Spleen (tissue), 11 donors: ENCODE measurements around the gene EPHA8. TPM values are rescaled to one million over a fixed set of nuclear protein-coding genes. Genes with fewer than 3 reads are reported as not detected.

ENCODE experiments used
- DNase-seq: peaks from one replicate; pipeline ENCODE4 v3.0.0-alpha.2; 2020
- H3K27ac ChIP-seq, 8 donors: fragments of 200-600 bp; sonication (generic) in 7 of 8; 1 replicate in 4 of 8; 2 replicates in 4 of 8; pipeline versions ENCODE4 v1.5.0 to v1.8.0; 2016 to 2021; ENCODE audit warnings: inconsistent platforms in 4 of 8, mild to moderate bottlenecking in 4 of 8, moderate library complexity in 1 of 8
- H3K27me3 ChIP-seq, 7 donors: fragments of 200-600 bp; sonication (generic) in 6 of 7; replicated peaks in 1 of 7; 1 replicate in 4 of 7; 2 replicates in 3 of 7; pipeline versions ENCODE4 v1.5.0 to v1.8.0; 2016 to 2021; ENCODE audit warnings: inconsistent platforms in 3 of 7, mild to moderate bottlenecking in 1 of 7
- H3K36me3 ChIP-seq, 6 donors: fragments of 200-600 bp; sonication (generic) in 5 of 6; 1 replicate in 4 of 6; 2 replicates in 2 of 6; pipeline versions ENCODE4 v1.5.0 to v1.8.0; 2016 to 2021; ENCODE audit warnings: inconsistent platforms in 2 of 6
- H3K4me1 ChIP-seq, 6 donors: fragments of 200-600 bp; sonication (generic) in 5 of 6; 1 replicate in 3 of 6; 2 replicates in 3 of 6; pipeline versions ENCODE4 v1.5.0 to v1.8.0; 2016 to 2021; ENCODE audit warnings: inconsistent platforms in 3 of 6
- H3K4me3 ChIP-seq, 8 donors: fragments of 200-600 bp; sonication (generic) in 7 of 8; 1 replicate in 4 of 8; 2 replicates in 4 of 8; pipeline versions ENCODE4 v1.5.0 to v1.8.0; 2016 to 2021; ENCODE audit warnings: inconsistent platforms in 4 of 8, mild to moderate bottlenecking in 4 of 8, moderate library complexity in 2 of 8
- H3K9me3 ChIP-seq, 8 donors: fragments of 200-600 bp; sonication (generic) in 7 of 8; 1 replicate in 4 of 8; 2 replicates in 4 of 8; pipeline versions ENCODE4 v1.5.0 to v1.8.0; 2016 to 2021; ENCODE audit warnings: inconsistent platforms in 4 of 8
- POLR2A ChIP-seq, 3 donors: fragments of 450-650 bp; IDR thresholded peaks; one replicate each; pipeline ENCODE4 v1.5.1; 2017; ENCODE audit warnings: antibody characterized with exemption in 3 of 3, mild to moderate bottlenecking in 1 of 3
- POLR2AphosphoS5 ChIP-seq, 3 donors: sonication (generic); formaldehyde crosslinking; IDR thresholded peaks; one replicate each; pipeline ENCODE4 v1.5.1; 2017; ENCODE audit warnings: antibody characterized with exemption in 3 of 3
- WGBS, 5 donors: extraction: QIAGEN DNeasy Blood & Tissue Kit in 3 of 5; methylation state at CpG; one replicate each; pipeline versions ENCODE4 v1.1.5 to v1.1.7; 2013 to 2018; 5-methylcytosine and 5-hydroxymethylcytosine counted together
- intact Hi-C: fragments of 100-400 bp; cut with DNase I; formaldehyde crosslinking; loops from one replicate; pipeline ENCODE4 v1.15.0; 2023; ENCODE audit warnings: low total_unique reads
- polyA plus RNA-seq, 3 donors: library from polyadenylated mRNA; stranded (reverse); fragments of 200-250 nt; gene quantifications; one replicate each; pipeline ENCODE4 v1.2.1, GENCODE V29; 2013
- total RNA-seq, 7 donors: library from RNA; depleted of rRNA in 3 of 7; stranded (reverse); fragments of >200 nt in 3 of 7; fragmentation: NEBNext Ultra II Directional in 4 of 7; extraction: Animal tissue kit (Norgen Biotek cat#: 25700) in 4 of 7; gene quantifications; one replicate each; pipeline versions ENCODE4 v1.1.0 to v1.2.1, GENCODE V29; 2016 to 2021
- TF ChIP-seq, protein P1 (sequence below), 11 experiments: fragments of 200-600 bp in 7 of 11; fragments of 450-650 bp in 4 of 11; sonication (generic) in 4 of 11; IDR thresholded peaks in 8 of 11; conservative IDR thresholded peaks in 3 of 11; 1 replicate in 7 of 11; 2 replicates in 4 of 11; pipeline versions ENCODE4 v1.4.0 to v1.8.0; 2016 to 2021; ENCODE audit warnings: antibody characterized with exemption in 11 of 11, inconsistent platforms in 4 of 11, mild to moderate bottlenecking in 1 of 11
- donor health status: healthy with polysubstance abuse.
- donor health status: DM: no; HTN: no; CAD: no; lungs with moderate emphysema.
- donor health status: DM: no; HTN: no; CAD: no.
- donor health status: Bipolar disorder and iron deficiency.
- donor health status: healthy.
- donor health status: DM: no; HTN: no; CAD: no.
- donor health status: DM: yes; HTN: yes; CAD: no.

The EPHA8 gene
- total and polyA plus RNA-seq, 10 donors = 0.30 to 9.2 (median 4.9) TPM

DNA sequence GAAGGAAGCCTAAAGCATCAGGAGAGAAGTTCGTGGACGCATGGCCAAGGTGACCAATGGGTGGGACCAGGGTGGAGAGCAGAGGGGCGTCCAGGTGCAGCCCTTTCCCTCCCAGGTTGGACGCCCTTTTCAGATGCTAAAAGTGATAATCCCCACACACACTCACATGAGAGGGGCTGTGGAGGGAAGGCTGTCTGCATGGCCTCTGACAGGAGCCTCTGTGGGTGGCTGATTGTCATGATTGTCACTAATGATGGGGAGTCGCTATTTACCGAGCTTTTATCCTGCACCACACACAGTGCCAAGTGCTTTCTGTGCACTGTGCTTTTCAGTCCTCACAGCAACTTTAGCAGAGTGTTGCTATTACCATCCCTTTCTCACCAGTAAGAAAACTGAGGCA is 46.0 kb downstream of the EPHA8 start:
- DNase-seq = no peak
- no peaks in the 10 kb centered on the region for H3K4me1 ChIP-seq
- TF ChIP-seq POLR2AphosphoS5 (IDR thresholded peaks at IDR 0.05) (no peak), POLR2A (IDR thresholded peaks at IDR 0.05) (no peak)
- TF ChIP-seq, protein P1, sequence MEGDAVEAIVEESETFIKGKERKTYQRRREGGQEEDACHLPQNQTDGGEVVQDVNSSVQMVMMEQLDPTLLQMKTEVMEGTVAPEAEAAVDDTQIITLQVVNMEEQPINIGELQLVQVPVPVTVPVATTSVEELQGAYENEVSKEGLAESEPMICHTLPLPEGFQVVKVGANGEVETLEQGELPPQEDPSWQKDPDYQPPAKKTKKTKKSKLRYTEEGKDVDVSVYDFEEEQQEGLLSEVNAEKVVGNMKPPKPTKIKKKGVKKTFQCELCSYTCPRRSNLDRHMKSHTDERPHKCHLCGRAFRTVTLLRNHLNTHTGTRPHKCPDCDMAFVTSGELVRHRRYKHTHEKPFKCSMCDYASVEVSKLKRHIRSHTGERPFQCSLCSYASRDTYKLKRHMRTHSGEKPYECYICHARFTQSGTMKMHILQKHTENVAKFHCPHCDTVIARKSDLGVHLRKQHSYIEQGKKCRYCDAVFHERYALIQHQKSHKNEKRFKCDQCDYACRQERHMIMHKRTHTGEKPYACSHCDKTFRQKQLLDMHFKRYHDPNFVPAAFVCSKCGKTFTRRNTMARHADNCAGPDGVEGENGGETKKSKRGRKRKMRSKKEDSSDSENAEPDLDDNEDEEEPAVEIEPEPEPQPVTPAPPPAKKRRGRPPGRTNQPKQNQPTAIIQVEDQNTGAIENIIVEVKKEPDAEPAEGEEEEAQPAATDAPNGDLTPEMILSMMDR (IDR thresholded peaks at IDR 0.05 in 8 of 11, conservative IDR thresholded peaks at IDR 0.05 in 3 of 11) = no peak
- 17 to 32% (median 25%) methylated on average over 6 of the region's 6 CpGs for WGBS, 5 donors
- no peak overlapping the region for H3K27ac ChIP-seq
- peaks cover 0 to 97% (median 6%) of the 10 kb centered on the region in 7 donors for H3K27me3 ChIP-seq
- intact Hi-C loops = no loop called here
- H3K36me3 ChIP-seq = no peaks in the 10 kb centered on the region
- no peaks in the 10 kb centered on the region for H3K9me3 ChIP-seq
- H3K4me3 ChIP-seq = no peak overlapping the region

GRCh38 chr1:22611530-22611947 is 48.2 kb downstream of the EPHA8 start:
- intact Hi-C loops = no loop called here
- no peak overlapping the region for H3K4me3 ChIP-seq
- no peaks in the 10 kb centered on the region for H3K9me3 ChIP-seq
- TF ChIP-seq POLR2A (IDR thresholded peaks at IDR 0.05) = no peak
- TF ChIP-seq POLR2AphosphoS5 (IDR thresholded peaks at IDR 0.05) = no peak
- TF ChIP-seq, protein P1 (IDR thresholded peaks at IDR 0.05 in 8 of 11, conservative IDR thresholded peaks at IDR 0.05 in 3 of 11) = no peak
- WGBS, 5 donors = 15 to 26% (median 24%) methylated on average over 5 to 7 of the region's 7 CpGs
- H3K4me1 ChIP-seq = no peaks in the 10 kb centered on the region
- peaks cover 0 to 100% (median 8%) of the 10 kb centered on the region in 7 donors for H3K27me3 ChIP-seq
- no peak overlapping the region for H3K27ac ChIP-seq
- no peaks in the 10 kb centered on the region for H3K36me3 ChIP-seq
- no peak for DNase-seq

DNA sequence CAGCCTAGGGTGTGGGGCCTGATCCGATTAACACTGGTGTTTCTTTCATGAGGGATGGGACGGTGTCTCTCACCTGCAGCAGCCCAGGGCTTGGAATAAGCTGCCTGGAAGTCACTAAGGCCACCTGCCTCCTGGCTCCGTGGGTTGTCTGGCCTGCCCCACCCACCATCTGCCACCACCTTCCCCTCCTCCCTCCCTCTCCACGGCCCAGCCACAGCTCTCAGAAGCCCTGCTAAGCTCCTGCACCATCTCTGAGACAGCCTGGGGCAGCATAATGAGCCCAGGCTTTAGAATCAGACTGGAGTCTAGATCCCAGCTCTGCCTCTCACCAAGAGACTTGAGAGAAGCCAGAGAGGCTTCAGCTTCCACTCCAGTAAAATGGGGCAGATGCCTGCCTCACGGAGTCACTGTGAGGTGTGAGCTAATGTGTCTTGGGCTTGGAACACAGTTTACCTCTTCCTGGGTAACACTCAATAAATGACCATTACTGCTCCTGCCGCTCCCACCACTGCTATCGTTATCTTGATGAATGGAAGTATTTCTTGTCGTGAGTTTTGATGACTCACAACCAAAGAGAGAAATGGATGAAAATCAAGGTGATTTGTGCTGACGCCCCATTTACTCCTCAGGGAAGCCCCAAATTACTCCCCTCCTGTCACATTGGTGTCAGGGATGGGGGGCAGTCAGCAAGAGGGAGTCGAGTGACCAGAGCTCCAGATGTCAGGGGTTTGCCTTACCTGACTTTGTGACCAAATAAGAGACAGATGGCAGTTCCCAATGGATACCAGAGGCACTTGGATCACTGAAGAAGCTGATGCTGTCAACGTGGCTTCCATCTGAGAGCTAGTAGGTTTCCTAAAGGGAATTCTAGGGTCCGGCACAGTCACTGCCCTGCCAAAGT is 49.6 kb downstream of the EPHA8 start:
- DNase-seq = no peak
- Histone ChIP-seq H3K36me3 (no peaks in the 10 kb centered on the region), H3K4me3 (no peak overlapping the region), H3K4me1 (no peaks in the 10 kb centered on the region), H3K27me3 (peaks cover 0 to 100% (median 11%) of the 10 kb centered on the region in 7 donors), H3K27ac (no peak overlapping the region), H3K9me3 (no peaks in the 10 kb centered on the region)
- 47 to 57% (median 50%) methylated on average over 12 of the region's 12 CpGs for WGBS, 5 donors
- intact Hi-C loops = no loop called here
- TF ChIP-seq POLR2A (IDR thresholded peaks at IDR 0.05) (no peak), POLR2AphosphoS5 (IDR thresholded peaks at IDR 0.05) (no peak)
- TF ChIP-seq, protein P1 (IDR thresholded peaks at IDR 0.05 in 8 of 11, conservative IDR thresholded peaks at IDR 0.05 in 3 of 11) = no peak

- WGBS, 5 donors = 49 to 76% (median 69%) methylated on average over 4 to 5 of the region's 5 CpGs
- intact Hi-C loops = no loop called here
Observed at GRCh38 chr1:22613572-22613918, 50.3 kb downstream of the EPHA8 start.

More at GRCh38 chr1:22613572-22613918, 50.3 kb downstream of the EPHA8 start:
- no peaks in the 10 kb centered on the region for H3K4me1 ChIP-seq
- no peaks in the 10 kb centered on the region for H3K9me3 ChIP-seq
- TF ChIP-seq POLR2AphosphoS5 (IDR thresholded peaks at IDR 0.05) (no peak), POLR2A (IDR thresholded peaks at IDR 0.05) (no peak)
- TF ChIP-seq, protein P1 (IDR thresholded peaks at IDR 0.05 in 8 of 11, conservative IDR thresholded peaks at IDR 0.05 in 3 of 11) = no peak
- no peak for DNase-seq
- H3K27ac ChIP-seq = no peak overlapping the region
- H3K27me3 ChIP-seq = peaks cover 0 to 100% (median 16%) of the 10 kb centered on the region in 7 donors
- no peak overlapping the region for H3K4me3 ChIP-seq
- no peaks in the 10 kb centered on the region for H3K36me3 ChIP-seq
